ENCODE data around the gene PNMT. TPM values are rescaled to one million over a fixed set of nuclear protein-coding genes. Genes with fewer than 3 reads are reported as not detected.

PNMT gene
- total and polyA plus RNA-seq, 2 experiments from 2014 or later, result 1.9 to 2.5 TPM

GRCh38 chr17:39705786-39706348 lies 37.6 kb downstream of the PNMT start:
- DNase-seq (ENCODE audit: low spot score), result no peak
- H3K4me3 Mint-ChIP-seq, result no peak overlapping the region
- H3K36me3 ChIP-seq (ENCODE audit: insufficient read depth), result peaks cover 20% of the 10 kb centered on the region
- peaks cover 32% of the 10 kb centered on the region for H4K20me1 ChIP-seq (replicated peaks; ENCODE audit: insufficient read depth)
- no peak for TF ChIP-seq REST (IDR thresholded peaks at IDR 0.05; ENCODE audit: unreplicated experiment)
- no peak for TF ChIP-seq CREB1 (CRISPR knock-in tag; IDR thresholded peaks at IDR 0.05; ENCODE audit: low read depth)
- no peak for TF ChIP-seq EZH2phosphoT487 (IDR thresholded peaks at IDR 0.05; ENCODE audit: unreplicated experiment)
- TF ChIP-seq EZH2 (IDR thresholded peaks at IDR 0.05; ENCODE audit: low read depth, unreplicated experiment), result no peak
- TF ChIP-seq JUNB (IDR thresholded peaks at IDR 0.05; ENCODE audit: unreplicated experiment), result no peak
- no peak for TF ChIP-seq ZNF331 (CRISPR knock-in tag; IDR thresholded peaks at IDR 0.05; ENCODE audit: low read depth)
- no peak for TF ChIP-seq STAT1 (IDR thresholded peaks at IDR 0.05; ENCODE audit: unreplicated experiment)
- TF ChIP-seq POLR2AphosphoS5 (IDR thresholded peaks at IDR 0.05; ENCODE audit: low read depth), result no peak
- no peak for TF ChIP-seq ZNF114 (CRISPR knock-in tag; IDR thresholded peaks at IDR 0.05)
- no peak for TF ChIP-seq CTCF (conservative IDR thresholded peaks at IDR 0.05; ENCODE audit: low read depth in 2 of 2)
- no peak for TF ChIP-seq ETS1 (IDR thresholded peaks at IDR 0.05)
- TF ChIP-seq ZNF462 (CRISPR knock-in tag; IDR thresholded peaks at IDR 0.05), result no peak
- no peak for TF ChIP-seq NANOG (IDR thresholded peaks at IDR 0.05; ENCODE audit: borderline replicate concordance)
- peaks cover 59% of the 10 kb centered on the region for H3K36me3 Mint-ChIP-seq (ENCODE audit: low read depth)
- H3K9me3 Mint-ChIP-seq, result no peaks in the 10 kb centered on the region
- H3F3A ChIP-seq (replicated peaks; ENCODE audit: low read depth), result 0 out of 2 replicates have a peak, but pooled peaks cover 2% of the 10 kb centered on the region
- ATAC-seq, result peak; percentile 11
- peaks cover 2% of the 10 kb centered on the region for H3K27me3 Mint-ChIP-seq (ENCODE audit: insufficient read depth, low read depth, poor library complexity)
- H3K9me2 ChIP-seq (ENCODE audit: insufficient read depth), result no peaks in the 10 kb centered on the region
- peaks cover 47% of the 10 kb centered on the region for H3K4me1 ChIP-seq (ENCODE audit: insufficient read depth)
- H3K27ac ChIP-seq (ENCODE audit: low read depth), result peak overlapping the region; percentile 63
- H3K4me1 Mint-ChIP-seq, result peaks cover 50% of the 10 kb centered on the region
- peak overlapping the region; percentile 89; the same call in 1 of the 2 replicates for H3K27ac Mint-ChIP-seq
- no peaks in the 10 kb centered on the region for H3K27me3 ChIP-seq (ENCODE audit: insufficient read depth)
- H2AFZ ChIP-seq, result no peak overlapping the region
- peak overlapping the region; percentile 62; the same call in 1 of the 2 replicates for H3K4me2 ChIP-seq
- peaks cover 66% of the 10 kb centered on the region for H3K79me2 ChIP-seq (replicated peaks; ENCODE audit: insufficient read depth)
- no peak overlapping the region for H3K4me3 ChIP-seq
